Breast epithelium (tissue), 3 donors: ENCODE results near the gene WDR70.

ENCODE experiments used
- CTCF ChIP-seq, 3 donors: fragments of 450-650 bp; IDR thresholded peaks; one replicate each; pipeline ENCODE4 v1.5.1; 2016 to 2017; ENCODE audit warnings: antibody characterized with exemption in 3 of 3, mild to moderate bottlenecking in 3 of 3, moderate library complexity in 3 of 3
- POLR2A ChIP-seq: fragments of 450-650 bp; IDR thresholded peaks from one replicate; pipeline ENCODE4 v1.6.1; 2016; ENCODE audit warnings: antibody characterized with exemption, mild to moderate bottlenecking, moderate library complexity
- POLR2AphosphoS5 ChIP-seq, 3 donors: sonication (generic); formaldehyde crosslinking; IDR thresholded peaks; one replicate each; pipeline ENCODE4 v1.6.1; 2017; ENCODE audit warnings: antibody characterized with exemption in 3 of 3

- no peak for TF ChIP-seq POLR2A
- TF ChIP-seq POLR2AphosphoS5 (IDR thresholded peaks at IDR 0.05): no peak
- TF ChIP-seq CTCF (IDR thresholded peaks at IDR 0.05): no peak
Observed at GRCh38 chr5:37517686-37518085, 138.6 kb downstream of the WDR70 start.
